ELR (cell line): ENCODE results near the gene ZFP36.
"Not testable (repeated sequence)": the region's sequence is repeated elsewhere in the genome, so short reads cannot be mapped to it uniquely, and the experiment has no call there.

ENCODE experiments used
- DNase-seq: peaks from one replicate; pipeline ENCODE4 v3.0.0-alpha.2; 2015; ENCODE audit warnings: low read depth

The ZFP36 gene

DNA sequence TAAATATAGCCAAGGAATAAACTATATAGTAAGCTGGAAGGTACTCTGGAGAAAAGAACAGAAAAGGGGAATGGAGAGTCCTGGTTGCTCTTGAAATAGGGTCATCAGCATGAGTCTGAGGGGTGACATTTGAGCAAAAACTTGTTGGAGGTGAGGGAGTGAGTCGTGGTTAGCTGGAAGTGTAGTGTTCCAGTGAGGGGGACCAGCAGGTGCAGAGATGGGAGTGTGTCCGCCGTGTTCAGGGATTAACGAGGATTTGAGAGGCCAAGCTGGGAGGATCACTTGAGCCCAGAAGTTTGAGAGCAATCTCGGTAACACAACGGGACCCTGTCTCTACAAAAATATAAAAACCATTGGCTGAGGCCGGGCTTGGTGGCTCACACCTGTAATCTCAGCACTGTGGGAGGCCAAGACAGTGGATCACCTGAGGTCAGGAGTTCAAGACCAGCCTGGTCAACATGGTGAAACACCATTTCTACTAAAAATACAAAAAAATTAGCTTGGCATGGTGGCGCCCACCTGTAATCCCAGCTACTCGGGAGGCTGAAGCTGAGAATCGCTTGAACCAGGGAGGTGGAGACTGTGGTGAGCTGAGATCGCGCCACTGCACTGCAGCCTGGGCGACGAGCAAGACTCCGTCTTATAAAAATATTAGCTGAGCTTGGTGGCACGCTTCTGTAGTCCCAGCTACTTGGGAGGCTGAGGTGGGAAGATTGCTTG, 39.9 kb downstream of the ZFP36 start:
- no peak for DNase-seq

GRCh38 chr19:39448271-39448670, 41.6 kb downstream of the ZFP36 start:
- peak; percentile 80 for DNase-seq

- DNase-seq, result no peak
These were observed 42.6 kb downstream of the ZFP36 start for GRCh38 chr19:39449116-39449797.

DNA sequence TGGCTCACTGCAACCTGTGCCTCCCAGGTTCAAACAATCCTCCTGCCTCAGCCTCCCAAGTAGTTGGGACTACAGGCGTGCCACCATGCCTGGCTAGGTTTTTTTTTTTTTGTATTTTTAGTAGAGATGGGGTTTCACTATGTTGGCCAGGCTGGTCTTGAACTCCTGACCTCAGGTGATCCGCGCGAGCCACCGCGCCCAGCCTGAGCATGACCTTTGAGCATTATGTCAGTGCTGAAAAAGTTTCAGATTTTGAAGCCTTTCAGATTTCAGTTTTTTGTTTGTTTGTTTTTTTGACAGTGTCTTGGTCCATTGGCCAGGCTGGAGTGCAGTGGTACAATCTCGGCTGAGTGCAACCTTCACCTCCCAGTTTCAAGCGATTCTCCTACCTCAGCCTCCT, 44.6 kb downstream of the ZFP36 start:
- not testable (repeated sequence) for DNase-seq
